Stimulated activated CD8-positive, alpha-beta memory T cell treated with anti-CD3 and anti-CD28 coated beads, Interleukin-4, amount 100 ng/mL, for 48 hours (primary cell): ENCODE measurements around the gene MAGI1.
A peak's percentile ranks its signal among the peaks of the same experiment; 100 is the strongest.

Experiments
- DNase-seq: peaks from one replicate; pipeline ENCODE4 v3.0.0-alpha.2; 2020

The MAGI1 gene

DNA sequence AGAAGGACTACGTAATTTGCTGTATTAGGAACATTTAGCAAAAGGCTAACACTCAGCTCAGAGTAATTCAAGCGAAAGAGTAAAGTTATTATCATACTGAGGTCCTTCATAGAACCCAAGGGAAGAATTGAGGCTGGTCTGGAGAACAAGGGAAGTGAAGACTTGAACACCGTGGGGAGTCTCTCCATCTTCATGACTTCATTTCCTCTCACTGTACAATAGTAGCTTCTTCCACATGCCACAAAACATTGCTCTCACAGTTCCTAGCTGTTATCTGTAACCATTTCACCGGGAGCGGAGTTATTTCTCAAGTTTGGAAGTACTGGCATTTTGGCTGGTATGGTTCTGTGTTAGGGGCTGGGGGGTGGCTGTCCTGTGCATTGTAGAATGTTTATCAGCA lies 69.7 kb downstream of the MAGI1 start:
- DNase-seq, result no peak

- no peak for DNase-seq
Observed at GRCh38 chr3:65967451-65967850, 71.3 kb downstream of the MAGI1 start.

DNA sequence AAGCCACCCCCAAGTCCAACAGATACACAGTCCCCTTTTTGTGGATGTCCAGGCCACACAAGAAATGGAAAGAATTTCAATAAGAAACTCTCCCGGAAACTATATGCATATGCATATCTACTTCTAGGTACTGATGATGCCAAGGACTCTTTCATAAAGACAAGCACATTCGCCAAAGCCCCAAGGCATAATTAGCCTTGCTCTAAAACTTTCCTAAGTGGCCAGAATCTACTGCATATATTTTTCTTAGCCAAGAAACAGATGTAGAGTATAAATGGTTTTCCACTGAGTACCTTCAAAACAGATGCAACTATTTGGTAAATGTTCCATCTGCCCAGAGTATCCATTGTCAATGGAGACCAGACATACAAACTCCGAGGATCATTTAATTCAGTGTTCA lies 73.9 kb downstream of the MAGI1 start:
- DNase-seq, result no peak

- peak; percentile 71 for DNase-seq
Observed at GRCh38 chr3:65963787-65964677, 74.7 kb downstream of the MAGI1 start.

- DNase-seq, result no peak
Observed at GRCh38 chr3:65961733-65962132, 77.0 kb downstream of the MAGI1 start.

DNA sequence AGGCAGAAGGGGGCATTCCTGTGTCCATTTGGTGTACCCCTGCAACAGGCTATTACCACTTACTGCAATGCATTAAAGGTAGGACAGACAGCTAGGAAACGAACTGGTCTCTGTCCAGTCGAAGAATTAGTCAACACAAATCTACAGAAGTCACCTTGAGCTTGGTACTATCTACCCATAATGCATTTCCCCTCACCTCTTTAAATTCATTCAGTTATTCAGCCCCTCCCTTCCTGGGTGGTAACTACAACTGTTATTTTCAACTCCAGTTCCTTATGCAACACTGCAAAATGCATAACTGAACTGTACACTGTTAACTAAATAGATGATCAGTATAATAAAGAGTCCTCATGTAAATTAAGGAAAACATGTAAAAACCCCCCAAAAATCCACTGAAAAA lies 77.6 kb downstream of the MAGI1 start:
- no peak for DNase-seq

DNA sequence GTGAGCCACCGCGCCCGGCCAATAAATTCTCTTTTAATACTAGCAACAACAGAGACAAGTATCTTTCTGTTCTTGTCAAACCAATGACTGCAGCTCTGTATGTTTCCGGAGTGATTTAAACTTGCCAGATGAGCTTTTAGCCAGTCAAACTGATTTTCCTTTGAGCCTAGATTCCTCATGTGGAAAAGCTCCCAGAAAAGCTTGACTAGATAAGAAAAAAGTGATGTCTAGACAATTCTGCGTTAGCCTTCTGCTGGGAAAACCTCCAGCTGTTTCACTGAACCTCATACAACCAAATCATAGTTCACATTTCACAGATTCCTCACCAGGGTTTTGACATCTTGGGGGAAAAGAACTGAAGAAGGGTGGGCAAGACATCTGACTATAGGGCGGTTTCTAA lies 78.6 kb downstream of the MAGI1 start:
- no peak for DNase-seq

GRCh38 chr3:65958216-65958615 lies 80.5 kb downstream of the MAGI1 start:
- DNase-seq, result no peak

DNA sequence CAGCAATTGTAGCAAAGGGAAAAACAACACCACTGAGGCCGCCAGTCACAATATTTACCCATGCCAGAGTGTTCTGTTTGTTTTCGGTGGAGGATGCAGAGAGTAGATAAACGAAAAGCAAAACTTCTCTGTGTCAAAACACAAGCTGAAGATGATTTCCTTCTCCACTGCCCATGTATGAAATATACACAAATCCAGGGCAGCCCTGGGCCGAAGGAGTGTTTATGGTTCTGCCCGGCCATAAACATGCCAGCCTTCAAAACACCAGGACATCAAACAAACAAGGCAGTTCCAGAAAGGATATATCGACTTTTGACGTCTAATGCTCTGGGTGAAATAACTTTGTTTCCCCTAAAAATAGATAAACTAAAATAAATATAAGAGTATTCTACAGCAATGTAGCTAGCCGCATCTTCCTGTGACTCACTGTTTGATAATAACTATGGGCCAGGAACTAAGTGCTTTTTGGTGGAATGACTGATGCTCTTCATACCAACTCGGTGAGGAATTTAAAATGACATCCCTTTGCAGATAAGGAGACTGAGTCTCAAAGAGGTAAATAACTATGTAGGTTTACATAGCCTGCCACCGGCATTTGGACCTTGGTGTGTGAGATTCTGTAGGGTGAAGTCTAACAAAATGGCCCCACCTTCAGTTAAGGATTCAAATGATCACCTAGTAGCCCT lies 82.8 kb downstream of the MAGI1 start:
- DNase-seq, result no peak

DNA sequence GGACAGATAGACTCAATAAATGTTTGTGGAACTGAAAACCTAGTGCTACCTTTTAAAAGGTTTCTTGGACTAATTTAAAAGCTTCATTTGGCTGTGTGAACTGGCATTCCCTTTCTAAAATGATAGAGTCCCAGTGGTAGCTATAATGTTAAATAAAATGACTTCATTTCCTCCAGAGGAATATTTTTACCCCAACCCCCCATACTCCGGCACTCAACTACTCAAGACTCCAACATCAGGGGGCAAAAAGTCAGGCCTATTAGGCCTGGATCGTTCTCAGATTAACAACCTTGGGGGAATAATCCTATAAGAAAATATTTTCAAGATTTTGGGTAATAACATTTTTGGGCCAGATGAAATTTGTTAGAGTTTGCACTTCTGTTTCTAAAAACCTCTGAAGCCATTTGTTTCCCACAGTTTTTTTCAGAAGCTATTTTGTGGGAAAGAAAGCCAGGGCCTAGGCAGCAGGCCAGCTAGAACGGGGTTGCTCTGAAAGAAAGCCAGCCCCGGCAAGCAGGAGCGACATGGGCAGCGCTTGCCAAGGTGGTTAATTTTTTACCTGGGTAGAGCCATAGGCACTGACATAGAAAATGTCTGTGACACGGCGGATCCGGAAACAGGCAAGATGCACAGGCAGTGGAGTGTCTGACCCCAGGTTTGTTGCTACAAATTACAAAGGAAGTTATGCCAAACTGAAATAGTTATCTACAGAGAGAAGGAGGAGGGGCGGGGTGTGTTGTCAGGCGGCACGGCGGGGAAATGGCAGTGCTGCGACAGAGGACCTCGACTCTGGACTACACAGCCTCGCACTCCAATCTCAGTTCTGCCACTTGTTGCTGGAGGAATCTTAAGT lies 84.6 kb downstream of the MAGI1 start:
- DNase-seq, result no peak

DNA sequence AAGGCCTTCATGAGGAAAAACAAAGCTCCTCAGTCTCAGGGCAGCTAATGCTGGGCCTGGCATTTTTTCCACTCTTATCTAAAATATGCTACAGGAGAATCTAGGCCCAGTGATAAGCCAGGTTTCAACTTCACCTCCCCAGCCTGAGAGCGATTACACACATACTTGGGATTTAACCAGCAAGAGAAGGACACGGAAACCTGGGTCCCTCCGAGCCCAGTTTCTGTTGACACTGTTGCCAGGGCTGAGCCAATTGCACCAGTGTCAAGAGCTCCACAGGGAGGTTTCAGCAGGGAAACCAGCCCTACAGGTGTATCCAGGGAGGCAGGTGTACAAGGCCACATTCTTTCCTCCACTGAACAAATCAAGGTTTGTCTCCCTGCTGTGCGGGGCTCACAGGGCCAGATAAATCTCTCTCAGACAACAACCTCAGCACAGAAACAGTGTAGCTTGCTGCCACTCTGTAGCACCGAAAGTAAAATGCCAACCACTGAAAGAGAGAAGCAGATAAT lies 85.4 kb downstream of the MAGI1 start:
- no peak for DNase-seq

GRCh38 chr3:65952842-65953241 lies 85.9 kb downstream of the MAGI1 start:
- no peak for DNase-seq

- DNase-seq, result no peak
Observed at GRCh38 chr3:65951836-65952505, 86.7 kb downstream of the MAGI1 start.

DNA sequence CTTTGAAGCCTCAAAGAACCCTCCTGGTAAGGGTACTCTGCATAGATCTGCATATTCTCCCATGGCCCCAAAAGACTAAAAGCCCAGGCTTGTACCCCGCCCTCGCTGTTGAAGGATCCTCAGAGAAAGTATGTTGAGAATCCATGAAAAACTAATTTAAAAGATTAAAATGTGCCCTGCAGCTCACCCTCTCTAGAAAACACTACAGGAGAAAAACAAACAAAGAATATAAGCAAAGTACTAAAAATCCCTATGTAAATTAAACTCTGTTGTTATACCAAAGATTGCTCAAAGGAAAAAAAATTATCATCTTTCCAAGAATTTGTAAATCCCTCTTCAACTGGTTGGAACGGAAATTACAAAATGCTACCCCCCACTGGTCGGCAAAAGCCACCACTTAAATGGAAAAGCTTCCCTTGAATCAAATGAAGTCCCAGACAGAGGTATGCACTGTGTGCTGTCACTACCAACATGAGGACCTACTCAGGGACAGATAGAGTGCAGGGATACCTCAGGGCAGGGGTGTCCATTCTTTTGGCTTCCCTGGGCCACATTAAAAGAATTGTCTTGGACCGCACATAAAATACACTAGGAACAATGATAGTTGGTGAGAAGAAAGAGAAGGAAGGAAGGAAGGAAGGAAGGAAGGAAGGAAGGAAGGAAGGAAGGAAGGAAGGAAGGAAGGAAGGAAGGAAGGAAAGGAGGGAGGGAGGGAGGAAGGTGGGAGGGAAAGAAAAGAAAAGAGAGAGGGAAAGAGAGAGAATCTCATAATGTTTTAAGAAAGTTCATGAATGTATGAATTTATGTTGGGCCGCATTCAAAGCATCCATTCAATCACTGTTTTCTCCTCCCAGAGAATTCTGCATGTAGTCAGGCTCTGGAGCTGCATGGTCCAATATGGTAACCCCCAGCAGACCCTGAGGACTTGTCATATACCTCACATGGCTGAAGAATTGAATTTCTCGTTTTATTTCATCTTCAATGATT lies 88.1 kb downstream of the MAGI1 start:
- no peak for DNase-seq

- no peak for DNase-seq
Observed at GRCh38 chr3:65948841-65949573, 89.7 kb downstream of the MAGI1 start.

DNA sequence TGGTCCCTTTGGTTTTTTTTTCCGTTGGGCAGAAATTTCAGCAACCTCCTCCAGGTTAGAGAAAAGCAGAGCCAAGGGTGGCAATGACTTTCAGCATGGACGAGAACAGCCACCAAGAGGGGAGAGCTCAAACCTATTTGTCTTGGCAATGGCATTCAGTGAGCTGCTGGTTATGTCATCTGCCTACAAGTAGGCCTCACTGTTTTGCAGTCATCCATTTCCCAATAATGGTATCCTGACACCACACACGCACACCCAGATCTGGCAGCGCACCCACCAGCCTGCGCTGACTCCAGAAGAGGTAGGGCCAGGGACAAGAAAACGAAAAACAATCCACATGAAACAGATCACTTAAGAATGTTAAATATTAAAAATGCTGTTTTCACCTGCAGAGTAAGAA lies 92.3 kb downstream of the MAGI1 start:
- DNase-seq, result no peak

DNA sequence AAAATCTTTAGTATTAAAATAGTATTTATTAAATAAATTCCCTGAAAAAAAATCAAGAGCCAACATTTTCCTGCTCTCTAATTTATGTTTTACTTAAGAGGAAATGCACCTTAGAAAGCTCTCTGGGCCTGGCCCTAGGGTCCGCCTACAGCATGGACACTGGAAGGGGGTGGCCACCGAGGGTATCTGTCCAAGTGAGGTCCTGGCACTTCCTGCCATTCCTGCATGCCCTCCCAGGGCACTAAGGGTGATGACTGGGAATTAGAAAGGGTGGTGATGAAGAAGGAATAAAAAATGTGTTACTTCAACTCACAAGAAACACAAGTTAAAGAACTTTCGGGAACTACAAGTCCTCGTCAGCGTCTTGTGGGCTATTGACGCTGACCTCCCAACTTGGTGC lies 92.8 kb downstream of the MAGI1 start:
- no peak for DNase-seq

GRCh38 chr3:65945480-65945879 lies 93.2 kb downstream of the MAGI1 start:
- DNase-seq, result no peak

GRCh38 chr3:65944252-65944651 lies 94.5 kb downstream of the MAGI1 start:
- DNase-seq, result no peak

GRCh38 chr3:65939801-65940246 lies 98.9 kb downstream of the MAGI1 start:
- no peak for DNase-seq

DNA sequence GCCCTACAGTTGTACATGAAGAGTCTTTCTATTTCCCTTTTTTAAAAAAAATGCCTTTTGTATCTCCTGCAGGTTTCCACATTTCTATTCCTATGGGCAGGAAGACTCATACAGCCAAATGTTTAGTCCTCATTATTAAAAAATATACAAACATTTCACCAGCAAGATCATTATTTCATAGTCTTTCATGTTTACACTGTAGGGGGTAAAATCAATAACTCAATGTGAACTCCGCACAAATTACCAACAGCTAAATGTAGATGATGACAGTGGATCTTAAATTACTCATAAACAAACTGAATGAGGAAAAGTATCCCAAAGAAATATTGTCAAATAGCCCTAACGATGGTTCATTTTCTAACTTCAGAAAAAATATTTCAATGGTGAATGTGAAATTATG lies 99.5 kb downstream of the MAGI1 start:
- DNase-seq, result no peak
